Endothelial cell of umbilical vein (primary cell): ENCODE results near the gene PIEZO2.

Experiments
- POLR2AphosphoS5 ChIP-seq: IDR thresholded peaks from 2 replicates; pipeline ENCODE4 v1.6.1; 2012; ENCODE audit warnings: low read depth, mild to moderate bottlenecking, control low read depth, low read length, moderate library complexity; ENCODE audit not compliant: insufficient read depth
- TF ChIP-seq, protein P1 (sequence below), 2 donors: IDR thresholded peaks; 1 replicate in 1 of 2; 2 replicates in 1 of 2; pipeline ENCODE4 v1.5.1; 2011; ENCODE audit warnings: low read length in 2 of 2, mild to moderate bottlenecking in 2 of 2, moderate library complexity in 2 of 2, control low read depth in 1 of 2, inconsistent platforms in 1 of 2, low read depth in 1 of 2; ENCODE audit not compliant: insufficient read depth in 1 of 2; ENCODE audit errors: extremely low read depth in 1 of 2

DNA sequence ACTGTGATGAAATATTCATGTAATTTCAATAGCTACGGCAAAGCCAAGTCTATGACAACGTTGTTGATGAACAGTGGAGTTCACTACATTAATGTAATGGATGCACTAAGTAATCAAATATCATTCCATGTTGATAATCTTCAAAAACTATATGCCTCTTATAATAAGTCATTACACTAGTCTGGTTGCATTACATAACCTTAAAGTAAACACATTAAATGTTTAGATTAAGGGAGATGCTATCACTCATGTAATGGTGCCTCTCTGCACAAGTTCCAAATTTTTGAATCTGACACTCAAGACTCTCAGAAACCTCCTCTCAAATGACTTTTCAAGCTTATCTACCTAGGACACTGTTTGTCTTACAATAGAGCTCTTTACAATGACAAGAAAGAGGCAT lies 35.4 kb downstream of the PIEZO2 start:
- TF ChIP-seq POLR2AphosphoS5: no peak
- TF ChIP-seq, protein P1, sequence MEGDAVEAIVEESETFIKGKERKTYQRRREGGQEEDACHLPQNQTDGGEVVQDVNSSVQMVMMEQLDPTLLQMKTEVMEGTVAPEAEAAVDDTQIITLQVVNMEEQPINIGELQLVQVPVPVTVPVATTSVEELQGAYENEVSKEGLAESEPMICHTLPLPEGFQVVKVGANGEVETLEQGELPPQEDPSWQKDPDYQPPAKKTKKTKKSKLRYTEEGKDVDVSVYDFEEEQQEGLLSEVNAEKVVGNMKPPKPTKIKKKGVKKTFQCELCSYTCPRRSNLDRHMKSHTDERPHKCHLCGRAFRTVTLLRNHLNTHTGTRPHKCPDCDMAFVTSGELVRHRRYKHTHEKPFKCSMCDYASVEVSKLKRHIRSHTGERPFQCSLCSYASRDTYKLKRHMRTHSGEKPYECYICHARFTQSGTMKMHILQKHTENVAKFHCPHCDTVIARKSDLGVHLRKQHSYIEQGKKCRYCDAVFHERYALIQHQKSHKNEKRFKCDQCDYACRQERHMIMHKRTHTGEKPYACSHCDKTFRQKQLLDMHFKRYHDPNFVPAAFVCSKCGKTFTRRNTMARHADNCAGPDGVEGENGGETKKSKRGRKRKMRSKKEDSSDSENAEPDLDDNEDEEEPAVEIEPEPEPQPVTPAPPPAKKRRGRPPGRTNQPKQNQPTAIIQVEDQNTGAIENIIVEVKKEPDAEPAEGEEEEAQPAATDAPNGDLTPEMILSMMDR (IDR thresholded peaks at IDR 0.05; ENCODE audit: extremely low read depth in 1 of 2, insufficient read depth in 1 of 2, low read depth in 1 of 2, low read length in 2 of 2): no peak
